HG03066 (cell line): ENCODE measurements around the gene USO1.
"Not testable (repeated sequence)": the region's sequence is repeated elsewhere in the genome, so short reads cannot be mapped to it uniquely, and the experiment has no call there.

ENCODE experiments used
- ATAC-seq: cut with Tn5 transposase; IDR thresholded peaks from one replicate; pipeline ENCODE4 v1.9.1; 2021; ENCODE audit warnings: low read depth; ENCODE audit not compliant: unreplicated experiment

Gene USO1

GRCh38 chr4:75714011-75714410 lies 10.4 kb upstream of the USO1 start:
- ATAC-seq: no peak

GRCh38 chr4:75714704-75715103 lies 9.7 kb upstream of the USO1 start:
- no peak for ATAC-seq

GRCh38 chr4:75715105-75715799 lies 9.1 kb upstream of the USO1 start:
- peak; percentile 80 for ATAC-seq

- not testable (repeated sequence) for ATAC-seq
Observed at GRCh38 chr4:75716054-75716453, 8.3 kb upstream of the USO1 start.

- no peak for ATAC-seq
Observed at GRCh38 chr4:75717408-75717807, 7.0 kb upstream of the USO1 start.

GRCh38 chr4:75718529-75718928 lies 5.8 kb upstream of the USO1 start:
- no peak for ATAC-seq

GRCh38 chr4:75722417-75722816 lies 2.0 kb upstream of the USO1 start:
- no peak for ATAC-seq

- ATAC-seq: no peak
Observed at GRCh38 chr4:75723163-75724065, 963 bp upstream of the USO1 start.

GRCh38 chr4:75724867-75725724 lies 719 bp downstream of the USO1 start:
- peak; percentile 51 for ATAC-seq

GRCh38 chr4:75725942-75726538 lies 1.7 kb downstream of the USO1 start:
- not testable (repeated sequence) for ATAC-seq

GRCh38 chr4:75726577-75726976 lies 2.2 kb downstream of the USO1 start:
- ATAC-seq: no peak

GRCh38 chr4:75727073-75727472 lies 2.7 kb downstream of the USO1 start:
- no peak for ATAC-seq

- ATAC-seq: no peak
Observed at GRCh38 chr4:75729836-75730235, 5.5 kb downstream of the USO1 start.

GRCh38 chr4:75733369-75733768 lies 9.0 kb downstream of the USO1 start:
- no peak for ATAC-seq

GRCh38 chr4:75735525-75735924 lies 11.1 kb downstream of the USO1 start:
- ATAC-seq: no peak

GRCh38 chr4:75736862-75737261 lies 12.5 kb downstream of the USO1 start:
- no peak for ATAC-seq

GRCh38 chr4:75737398-75737797 lies 13.0 kb downstream of the USO1 start:
- no peak for ATAC-seq

GRCh38 chr4:75741027-75741426 lies 16.6 kb downstream of the USO1 start:
- ATAC-seq: no peak

GRCh38 chr4:75742451-75742850 lies 18.1 kb downstream of the USO1 start:
- ATAC-seq: no peak

- no peak for ATAC-seq
Observed at GRCh38 chr4:75745161-75745560, 20.8 kb downstream of the USO1 start.
